Caki2 (cell line): ENCODE measurements around the gene ABCB11. TPM values are rescaled to one million over a fixed set of nuclear protein-coding genes. Genes with fewer than 3 reads are reported as not detected.

Source experiments
- DNase-seq: peaks from one replicate; pipeline ENCODE4 v3.0.0-alpha.2; 2015; ENCODE audit warnings: low read depth
- in situ Hi-C: cut with HindIII; loops from 2 replicates; pipeline ENCODE4 v1.10.0; 2016; ENCODE audit warnings: low sequenced_read_pairs, low pct_unique_long_range_greater_than_20kb, mixed read lengths
- total RNA-seq: library from RNA; depleted of rRNA; stranded (reverse); fragments of >200 nt; shearing (Covaris generic); gene quantifications from 2 replicates; pipeline ENCODE4 v1.2.3, GENCODE V29; 2014; ENCODE audit warnings: low replicate concordance

The ABCB11 gene
- total RNA-seq, 1 experiment from 2014 or later: not detected

DNA sequence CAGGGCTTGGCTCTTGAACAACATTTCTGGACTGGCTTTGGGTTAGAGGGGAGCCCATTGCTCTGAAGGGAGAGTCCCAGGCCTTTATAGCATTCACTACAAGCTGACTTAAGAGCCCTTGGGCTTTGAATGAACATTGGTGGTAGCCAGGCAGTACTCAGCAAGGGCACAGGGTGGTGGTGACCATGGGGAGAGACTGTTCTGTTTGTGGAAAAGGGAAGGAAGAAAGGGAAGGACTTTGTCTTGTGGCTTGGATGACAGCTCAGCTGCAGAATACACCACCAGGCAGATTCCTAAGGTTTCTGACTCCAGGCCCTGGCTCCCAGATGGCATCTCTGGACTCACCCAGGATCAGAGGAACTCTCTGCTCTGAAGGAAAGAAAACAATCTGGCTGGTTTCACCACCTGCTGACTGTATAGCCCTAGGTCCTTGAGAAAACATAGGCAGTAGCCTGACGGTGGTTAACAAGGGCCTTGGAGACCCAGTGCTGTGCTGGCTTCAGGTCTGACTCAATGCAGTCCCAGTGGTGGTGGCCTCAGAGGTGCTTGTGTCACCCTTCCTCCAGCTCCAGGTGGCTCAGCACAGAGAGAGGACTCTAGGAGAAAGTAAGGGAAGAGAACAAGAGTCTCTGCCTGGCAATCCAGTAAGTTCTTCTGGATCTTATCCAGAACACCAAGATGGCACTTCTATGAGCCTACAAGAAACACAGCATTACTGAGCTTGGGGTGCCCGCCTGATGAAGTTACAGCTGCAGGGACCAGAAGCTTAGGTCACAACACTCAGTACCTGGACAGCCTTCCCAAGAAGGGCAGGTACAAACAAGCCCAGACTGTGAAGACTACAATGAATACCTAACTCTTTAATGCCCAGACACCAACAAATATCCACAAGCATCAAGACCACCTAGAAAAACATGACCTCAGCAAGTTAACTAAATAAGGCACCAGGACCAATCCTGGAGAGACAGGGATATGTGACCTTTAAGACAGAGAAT is 16.4 kb upstream of the ABCB11 start:
- DNase-seq: no peak
- in situ Hi-C loops: no loop called here

DNA sequence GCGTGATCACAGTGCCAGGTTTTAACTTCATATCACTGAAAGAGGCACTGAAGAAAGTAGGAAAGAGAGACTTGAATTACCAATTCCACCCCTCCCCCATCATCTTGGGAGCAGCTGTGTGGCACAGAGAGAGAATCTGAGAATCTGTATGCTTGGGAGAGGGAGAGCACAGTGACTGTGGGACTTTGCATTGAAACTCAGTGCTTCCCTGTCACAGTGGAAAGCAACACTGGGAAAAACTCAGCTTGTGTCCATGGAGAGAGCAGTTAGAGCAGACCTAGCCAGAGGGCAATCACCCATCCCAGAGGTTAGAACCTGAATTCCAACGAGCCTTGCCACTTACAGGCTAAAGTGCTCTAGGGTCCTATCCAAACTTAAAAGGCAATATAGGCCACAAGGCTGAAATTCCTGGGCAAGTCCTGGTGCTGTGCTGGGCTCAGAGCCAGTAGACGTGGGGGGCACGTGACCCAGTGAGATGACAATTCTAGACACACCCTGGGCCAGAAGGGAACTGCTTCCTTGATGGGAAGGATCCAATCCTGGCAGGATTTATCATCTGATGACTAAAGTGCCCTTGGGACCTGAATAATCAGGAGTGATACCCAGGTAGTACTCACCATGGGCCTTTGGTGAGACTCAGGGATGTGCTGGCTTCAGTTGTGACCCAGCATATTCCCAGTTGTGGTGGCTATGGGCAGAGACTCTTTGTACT is 15.5 kb upstream of the ABCB11 start:
- DNase-seq: no peak
- in situ Hi-C loops: no loop called here

DNA sequence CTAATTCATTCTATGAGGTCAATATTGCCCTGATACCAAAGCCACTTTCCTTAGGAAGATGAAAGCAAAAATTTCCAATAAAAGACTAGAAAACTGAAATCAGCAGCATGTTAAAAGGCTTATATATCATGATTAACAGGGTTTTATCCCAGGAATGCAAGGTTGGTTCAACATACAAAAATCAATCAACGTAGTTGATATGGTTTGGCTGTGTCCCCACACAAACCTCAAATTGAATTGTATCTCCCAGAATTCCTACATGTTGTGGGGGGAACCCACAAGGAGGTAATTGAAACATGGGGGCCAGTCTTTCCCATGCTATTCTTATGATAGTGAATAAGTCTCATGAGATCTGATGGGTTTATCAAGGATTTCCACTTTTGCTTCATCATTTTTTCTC is 11.7 kb upstream of the ABCB11 start:
- DNase-seq: no peak
- in situ Hi-C loops: no loop called here

DNA sequence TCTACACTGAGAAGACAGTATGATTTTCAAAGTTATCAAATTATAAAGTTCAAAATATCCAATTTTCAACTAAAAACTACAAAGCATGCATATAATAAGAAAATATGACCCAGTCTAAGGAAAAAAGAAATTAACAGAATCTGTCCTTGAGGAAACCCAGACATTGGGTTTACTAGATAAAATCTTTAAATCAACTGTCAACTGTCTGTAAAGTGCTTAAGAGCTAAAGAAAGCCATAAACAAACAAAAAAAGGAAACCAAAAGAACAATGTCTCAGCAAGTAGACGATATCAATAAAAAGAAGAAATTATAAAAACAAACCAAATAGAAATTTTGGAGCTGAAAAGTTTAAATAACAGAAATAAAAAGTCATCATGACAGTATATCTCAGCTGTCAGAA is 10.5 kb upstream of the ABCB11 start:
- in situ Hi-C loops: no loop called here
- DNase-seq: no peak

DNA sequence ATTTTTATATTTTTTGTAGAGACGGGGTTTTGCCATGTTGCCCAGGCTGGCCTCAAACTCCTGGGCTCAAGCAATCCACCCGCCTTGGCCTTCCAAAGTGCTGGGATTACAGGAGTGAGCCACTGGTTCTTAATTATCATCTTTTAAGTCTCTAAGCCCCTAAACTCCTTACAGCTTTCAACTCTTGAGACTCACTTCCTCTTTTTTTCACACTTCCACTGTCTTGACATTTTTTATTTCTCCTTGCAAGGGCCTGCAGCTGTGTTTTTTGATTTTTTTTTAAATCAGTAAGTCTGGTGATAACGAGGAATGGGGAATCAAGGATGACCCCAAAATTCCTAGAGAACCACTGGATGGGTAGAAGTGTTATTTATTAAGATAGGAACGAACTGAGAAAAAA is 8.6 kb upstream of the ABCB11 start:
- in situ Hi-C loops: no loop called here
- no peak for DNase-seq

DNA sequence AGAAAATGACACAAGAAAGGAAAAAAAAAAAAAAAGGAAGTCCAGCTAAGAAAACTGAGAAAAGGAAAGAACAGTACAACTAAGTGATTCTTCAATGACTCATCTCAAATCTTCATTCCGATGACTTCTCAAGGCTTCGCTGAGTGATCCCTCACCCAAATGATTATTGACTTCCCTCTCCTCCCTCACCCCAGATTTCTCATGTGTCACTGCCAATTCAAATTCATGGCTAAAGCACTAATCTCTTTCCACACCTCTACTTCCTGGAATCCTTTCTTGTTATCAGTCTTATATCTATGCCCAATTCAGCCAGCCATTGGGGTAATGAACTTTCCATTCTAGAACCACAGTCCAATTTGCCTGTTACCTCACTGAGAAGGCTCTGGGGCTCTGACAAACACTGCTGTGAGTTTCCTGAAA is 7.2 kb upstream of the ABCB11 start:
- peak; percentile 73 for DNase-seq
- in situ Hi-C loops: no loop called here

DNA sequence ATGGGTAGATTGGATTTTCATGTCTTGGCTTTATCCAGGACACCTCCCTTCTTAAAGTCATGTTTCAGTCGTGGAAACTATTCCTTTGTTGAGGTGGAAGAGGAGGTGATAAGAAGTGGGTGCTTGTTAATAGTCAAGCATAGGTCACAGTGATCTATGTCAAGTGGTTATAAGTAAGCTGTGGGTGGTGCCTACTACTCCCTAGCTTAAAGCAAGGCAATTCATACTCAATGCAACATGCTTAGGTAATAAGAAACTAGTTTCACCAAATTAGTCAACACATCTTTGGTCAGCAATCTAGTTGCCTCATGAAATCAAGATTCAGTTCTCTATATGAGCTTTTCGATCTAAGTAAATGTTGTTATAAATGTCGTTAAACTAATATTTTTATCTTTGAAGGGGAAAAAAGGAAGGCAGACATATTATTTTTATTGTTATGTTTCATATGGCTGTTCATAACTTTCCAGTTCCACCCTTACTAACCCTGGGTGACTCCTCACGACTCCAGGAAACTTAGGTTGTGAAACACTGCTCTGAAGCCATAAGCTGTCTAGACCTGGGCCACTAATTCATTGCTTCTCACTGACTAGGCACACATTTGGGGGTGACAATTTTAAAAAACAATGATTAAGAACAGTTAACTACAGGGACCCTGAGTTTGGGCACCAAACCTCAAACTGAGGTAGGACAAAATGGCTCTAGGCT is 5.8 kb upstream of the ABCB11 start:
- DNase-seq: no peak
- in situ Hi-C loops: no loop called here

DNA sequence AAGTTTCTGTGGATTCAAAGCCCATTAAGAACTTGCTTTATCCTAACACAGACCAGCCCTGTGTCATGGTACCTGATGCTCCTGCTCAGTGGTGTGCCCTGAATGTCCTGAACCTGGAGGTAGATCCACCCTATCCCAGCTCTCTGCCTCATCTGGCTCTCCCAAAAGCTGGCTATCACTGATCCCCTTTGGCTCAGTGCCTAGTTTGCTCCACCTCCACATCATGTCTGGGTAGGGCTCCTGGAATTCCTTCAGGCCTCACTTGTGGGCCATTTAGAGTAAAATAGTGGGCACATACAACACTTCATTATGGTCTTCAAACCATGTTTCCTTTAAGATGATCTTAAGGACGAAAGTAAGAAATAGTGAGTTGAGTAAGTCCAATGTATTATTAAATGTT is 4.8 kb upstream of the ABCB11 start:
- in situ Hi-C loops: no loop called here
- no peak for DNase-seq

DNA sequence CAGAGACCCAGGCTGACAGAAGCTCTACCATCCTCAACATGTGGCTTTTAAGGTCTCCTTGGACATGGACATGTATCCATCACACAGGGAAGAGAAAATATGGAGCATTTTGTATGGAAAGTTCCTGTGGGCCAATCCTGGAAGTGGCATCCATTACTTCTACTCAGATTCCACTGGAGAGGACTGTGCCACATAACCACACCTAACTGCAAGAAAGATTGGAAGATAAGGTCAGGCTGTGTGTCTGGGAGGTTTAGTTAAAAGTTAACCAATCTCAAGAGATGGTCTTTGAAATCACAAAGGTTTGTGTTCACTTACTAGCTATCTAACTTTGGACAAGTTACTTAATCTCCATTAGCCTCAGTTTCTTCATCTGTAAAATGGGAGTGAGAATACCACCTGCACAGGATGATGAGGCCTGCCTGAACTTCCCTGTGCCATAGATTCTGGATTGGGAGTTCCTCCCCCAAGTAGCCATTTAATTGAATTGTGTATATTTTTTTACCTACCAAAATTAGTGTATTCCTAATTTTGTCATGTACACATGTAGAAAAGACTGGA is 3.9 kb upstream of the ABCB11 start:
- in situ Hi-C loops: no loop called here
- DNase-seq: no peak

DNA sequence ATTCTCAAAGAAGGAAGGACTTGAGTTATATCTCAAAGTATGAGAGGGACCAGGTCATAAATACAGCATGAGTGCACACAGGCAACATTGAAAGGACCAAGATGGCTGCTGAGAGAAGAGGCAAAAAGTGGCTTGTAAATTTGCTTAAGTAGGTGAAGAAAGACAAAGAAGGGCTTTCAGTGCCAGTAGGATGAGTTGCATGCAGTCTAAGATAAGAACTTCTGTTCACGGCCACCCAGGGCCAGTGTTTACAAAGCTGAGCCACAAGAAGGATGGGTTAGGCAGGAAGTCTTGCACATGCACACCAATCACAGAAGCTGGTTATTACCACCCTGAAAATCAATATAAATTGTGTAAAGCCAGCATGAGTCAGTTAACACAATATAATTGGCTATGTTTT is 3.1 kb upstream of the ABCB11 start:
- no peak for DNase-seq

DNA sequence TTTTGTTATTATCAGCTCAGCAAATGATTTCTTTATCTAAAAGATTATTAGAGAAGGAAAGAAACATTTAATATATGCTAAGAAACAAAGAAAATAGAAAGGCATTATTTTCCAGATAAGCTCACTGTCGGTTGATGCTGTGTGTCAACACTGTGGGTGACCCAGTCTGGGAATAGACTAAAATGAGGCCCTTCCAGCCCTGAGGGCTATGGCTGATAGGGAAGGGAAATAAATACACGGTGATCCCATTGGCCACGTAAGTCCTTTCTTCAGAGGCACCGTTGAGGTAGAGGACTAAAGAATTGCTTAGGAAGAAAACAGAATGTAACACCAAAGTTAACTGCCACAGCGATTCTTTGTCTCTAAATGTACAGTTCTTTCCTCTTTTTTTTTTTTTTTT is 1.8 kb downstream of the ABCB11 start:
- in situ Hi-C loops: no loop called here
- DNase-seq: no peak

More for the DNA sequence above, 3.1 kb upstream of the ABCB11 start:
- in situ Hi-C loops: no loop called here

DNA sequence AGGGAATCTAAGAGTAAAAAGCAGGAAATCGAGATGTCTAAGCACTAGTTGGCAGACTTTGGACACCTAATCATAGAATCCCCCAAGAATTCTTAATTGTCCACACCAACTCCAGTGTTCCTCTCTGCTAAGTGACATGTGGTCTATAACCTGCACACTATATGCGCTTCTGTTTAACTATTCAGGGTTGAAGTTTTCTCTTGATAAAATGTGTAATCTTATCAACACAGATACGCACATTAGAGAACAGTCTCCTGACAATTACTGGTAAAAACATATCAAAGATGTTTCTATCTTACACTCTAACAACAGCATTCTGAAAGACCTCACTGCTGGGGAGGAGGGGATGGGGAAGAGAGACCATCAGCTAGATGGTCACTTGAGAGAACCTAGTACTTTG is 3.9 kb downstream of the ABCB11 start:
- DNase-seq: no peak
- in situ Hi-C loops: no loop called here

DNA sequence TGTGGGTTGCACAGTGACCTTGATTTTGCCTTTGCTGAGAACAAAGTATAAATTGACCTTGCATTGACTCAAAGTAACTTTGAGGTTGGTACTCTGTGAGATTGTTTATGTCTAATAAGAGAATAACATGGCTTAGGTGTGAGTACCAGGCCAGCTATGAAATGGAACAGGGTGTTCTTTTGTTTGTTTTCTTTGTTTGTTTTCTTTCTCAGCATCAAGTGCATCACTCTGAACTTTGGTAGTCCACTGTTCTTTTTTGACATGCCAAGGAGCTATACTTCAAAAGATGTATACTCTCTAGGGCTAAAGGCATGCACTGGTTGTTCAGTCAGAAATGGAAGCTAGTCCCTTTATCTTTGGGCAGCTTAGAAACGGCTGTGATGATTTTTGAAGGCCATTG is 5.1 kb downstream of the ABCB11 start:
- DNase-seq: no peak
- in situ Hi-C loops: no loop called here

DNA sequence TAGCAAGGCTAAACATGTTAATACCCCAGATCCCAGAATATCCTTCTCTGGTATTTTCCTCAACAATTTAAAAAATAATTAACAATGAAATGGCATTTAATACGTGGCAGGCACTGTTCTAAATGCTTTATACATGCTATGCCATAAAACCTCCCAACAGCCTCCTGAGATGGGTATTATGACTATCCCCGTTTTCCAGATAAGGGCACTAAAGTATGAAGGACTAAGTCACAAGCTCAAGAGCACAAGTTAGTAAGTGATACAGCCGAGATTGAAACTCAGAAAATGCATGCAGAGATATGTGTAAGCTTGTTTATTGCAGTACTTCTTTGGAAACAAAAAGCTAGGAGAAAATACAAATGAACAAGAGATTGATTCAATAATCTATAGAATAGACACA is 8.0 kb downstream of the ABCB11 start:
- DNase-seq: no peak
- in situ Hi-C loops: no loop called here

DNA sequence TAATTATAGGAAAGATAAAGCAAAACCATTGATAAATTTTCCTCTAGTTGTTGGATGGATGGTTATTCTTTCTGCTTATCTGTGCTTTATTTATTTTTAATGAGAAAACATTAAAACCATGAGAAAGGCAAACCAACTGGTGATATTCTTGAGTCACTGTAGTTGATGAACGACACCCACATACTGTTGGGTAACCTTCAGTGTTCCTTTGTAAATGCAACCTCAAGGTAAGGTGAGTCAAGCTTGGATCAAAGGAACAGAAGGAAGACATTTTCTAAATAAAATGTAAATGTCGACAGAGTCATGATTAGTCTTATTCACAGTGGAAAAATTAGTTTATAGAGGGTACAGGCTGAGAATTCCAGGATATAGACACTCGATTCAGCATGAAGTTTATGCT is 12.7 kb downstream of the ABCB11 start:
- in situ Hi-C loops: no loop called here
- DNase-seq: no peak

DNA sequence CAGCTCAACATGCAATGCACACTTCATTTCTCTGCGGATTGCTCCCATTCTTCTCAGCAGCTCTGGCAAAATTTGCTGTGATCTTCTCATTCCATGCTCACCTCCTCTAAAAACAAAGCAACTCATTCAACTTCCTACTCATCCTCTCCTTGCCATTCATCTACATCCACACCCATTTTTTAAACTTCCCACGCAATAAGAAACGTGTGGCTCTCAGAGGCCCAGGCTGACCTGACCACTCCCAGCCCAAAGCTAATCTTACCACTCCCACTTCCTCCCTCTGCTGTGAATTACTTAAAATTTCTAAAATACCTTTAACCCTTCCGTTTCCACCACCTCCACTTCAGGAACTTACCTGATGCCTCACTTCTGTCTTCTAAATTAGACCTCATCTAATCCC is 15.2 kb downstream of the ABCB11 start:
- in situ Hi-C loops: no loop called here
- DNase-seq: no peak

DNA sequence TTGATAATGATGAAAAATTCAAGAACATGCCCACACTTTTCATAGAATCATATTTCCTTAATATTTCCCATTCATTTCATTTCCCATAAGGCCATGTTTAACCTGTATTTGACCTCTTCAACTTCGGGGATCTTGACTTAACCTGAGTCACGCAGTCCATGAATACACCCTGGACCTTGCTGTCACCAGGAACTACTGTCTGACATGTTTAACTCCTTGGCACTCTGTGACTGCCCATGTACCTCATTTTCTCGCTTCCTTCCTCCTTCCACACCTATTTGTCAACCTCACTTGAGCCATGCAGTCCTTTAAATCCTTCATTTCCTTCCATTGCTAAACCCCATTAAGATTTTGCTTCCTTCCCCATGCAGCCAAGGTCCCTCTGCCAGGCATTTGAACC is 16.3 kb downstream of the ABCB11 start:
- DNase-seq: no peak
- in situ Hi-C loops: no loop called here

DNA sequence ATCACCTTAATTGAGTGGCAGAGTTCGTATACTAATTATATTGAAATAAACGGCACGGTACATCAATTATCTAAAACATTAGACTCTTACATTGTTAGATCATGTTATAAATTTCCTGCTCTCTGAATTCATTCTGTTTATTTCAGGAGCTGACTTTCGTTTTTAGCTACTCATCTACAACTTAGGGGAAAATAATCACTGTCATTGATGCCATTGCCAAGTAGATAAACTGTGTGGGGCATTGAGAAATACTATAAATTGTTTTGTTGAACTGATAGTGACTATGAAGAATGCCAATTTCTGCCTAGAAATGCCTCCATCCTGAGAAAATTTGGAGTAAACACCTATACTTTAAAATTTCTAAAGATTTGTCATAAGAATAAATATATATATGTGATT is 17.5 kb downstream of the ABCB11 start:
- no peak for DNase-seq
- in situ Hi-C loops: no loop called here
